Cardiac fibroblast (primary cell): Measurements from ENCODE around the gene SMIM10L1.

Experiments used
- DNase-seq, 2 donors: peaks; one replicate each; pipeline versions ENCODE4 v3.0.0 to v3.0.0-alpha.2; 2010; ENCODE audit warnings: low read depth in 2 of 2
- H3K4me3 ChIP-seq, 2 donors: replicated peaks in 1 of 2; 1 replicate in 1 of 2; 2 replicates in 1 of 2; pipeline ENCODE4 v1.5.1; 2011; ENCODE audit warnings: low read depth in 2 of 2, low read length in 2 of 2, mild to moderate bottlenecking in 2 of 2, moderate library complexity in 1 of 2
- CTCF ChIP-seq: IDR thresholded peaks from one replicate; pipeline ENCODE4 v1.5.1; 2011; ENCODE audit warnings: low read depth, mild to moderate bottlenecking, low read length, inconsistent platforms

The SMIM10L1 gene

GRCh38 chr12:11143352-11143751 is 27.6 kb upstream of the SMIM10L1 start:
- no peak for DNase-seq
- TF ChIP-seq CTCF = no peak
- no peak overlapping the region for H3K4me3 ChIP-seq

GRCh38 chr12:11144297-11144696 is 26.7 kb upstream of the SMIM10L1 start:
- TF ChIP-seq CTCF = no peak
- DNase-seq = no peak
- no peak overlapping the region for H3K4me3 ChIP-seq

- H3K4me3 ChIP-seq = no peak overlapping the region
- DNase-seq = no peak
- no peak for TF ChIP-seq CTCF
Measured at GRCh38 chr12:11147420-11147819, 23.6 kb upstream of the SMIM10L1 start.

GRCh38 chr12:11150832-11151231 is 20.2 kb upstream of the SMIM10L1 start:
- no peak for TF ChIP-seq CTCF
- DNase-seq = no peak
- H3K4me3 ChIP-seq = no peak overlapping the region

GRCh38 chr12:11152725-11153124 is 18.3 kb upstream of the SMIM10L1 start:
- no peak for TF ChIP-seq CTCF
- DNase-seq = no peak
- H3K4me3 ChIP-seq = no peak overlapping the region

GRCh38 chr12:11154400-11154925 is 16.5 kb upstream of the SMIM10L1 start:
- no peak overlapping the region for H3K4me3 ChIP-seq
- DNase-seq = no peak
- no peak for TF ChIP-seq CTCF

- H3K4me3 ChIP-seq = no peak overlapping the region
- DNase-seq = no peak
- TF ChIP-seq CTCF = no peak
Measured at GRCh38 chr12:11158885-11159444, 12.0 kb upstream of the SMIM10L1 start.
